Hepatocyte (in vitro differentiated cells): ENCODE data around the gene ANKRD40CL.

Experiments used
- EZH2phosphoT487 ChIP-seq: fragments of 200-600 bp; sonication (generic); IDR thresholded peaks from one replicate; pipeline ENCODE4 v1.6.1; 2018; ENCODE audit warnings: antibody characterized with exemption, mild to moderate bottlenecking, low read depth, moderate library complexity; ENCODE audit not compliant: unreplicated experiment, severe bottlenecking
- TF ChIP-seq, protein P1 (sequence below): fragments of 200-600 bp; sonication (generic); IDR thresholded peaks from 2 replicates; pipeline ENCODE4 v1.5.1; 2016; ENCODE audit warnings: antibody characterized with exemption, mild to moderate bottlenecking; ENCODE audit not compliant: poor library complexity

DNA sequence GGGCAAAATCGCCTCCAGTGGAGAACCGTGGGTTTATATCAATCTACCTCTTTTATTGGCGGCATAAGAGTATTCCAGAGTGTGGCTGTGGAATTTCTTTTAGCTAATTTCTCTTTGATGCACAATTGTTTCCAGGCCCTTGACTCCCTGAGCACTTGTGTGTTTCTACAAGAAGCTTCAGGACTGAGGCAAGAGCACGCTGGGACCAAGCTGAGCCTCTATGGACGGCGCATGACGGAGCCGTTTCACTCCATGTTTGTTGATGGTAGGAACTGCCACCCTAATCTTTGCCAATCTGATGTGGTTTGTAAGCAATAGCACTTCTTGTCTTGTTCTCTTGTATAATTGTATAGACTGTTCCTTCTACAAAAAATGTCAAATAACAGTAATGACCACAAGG, 11.2 kb upstream of the ANKRD40CL start:
- TF ChIP-seq, protein P1, sequence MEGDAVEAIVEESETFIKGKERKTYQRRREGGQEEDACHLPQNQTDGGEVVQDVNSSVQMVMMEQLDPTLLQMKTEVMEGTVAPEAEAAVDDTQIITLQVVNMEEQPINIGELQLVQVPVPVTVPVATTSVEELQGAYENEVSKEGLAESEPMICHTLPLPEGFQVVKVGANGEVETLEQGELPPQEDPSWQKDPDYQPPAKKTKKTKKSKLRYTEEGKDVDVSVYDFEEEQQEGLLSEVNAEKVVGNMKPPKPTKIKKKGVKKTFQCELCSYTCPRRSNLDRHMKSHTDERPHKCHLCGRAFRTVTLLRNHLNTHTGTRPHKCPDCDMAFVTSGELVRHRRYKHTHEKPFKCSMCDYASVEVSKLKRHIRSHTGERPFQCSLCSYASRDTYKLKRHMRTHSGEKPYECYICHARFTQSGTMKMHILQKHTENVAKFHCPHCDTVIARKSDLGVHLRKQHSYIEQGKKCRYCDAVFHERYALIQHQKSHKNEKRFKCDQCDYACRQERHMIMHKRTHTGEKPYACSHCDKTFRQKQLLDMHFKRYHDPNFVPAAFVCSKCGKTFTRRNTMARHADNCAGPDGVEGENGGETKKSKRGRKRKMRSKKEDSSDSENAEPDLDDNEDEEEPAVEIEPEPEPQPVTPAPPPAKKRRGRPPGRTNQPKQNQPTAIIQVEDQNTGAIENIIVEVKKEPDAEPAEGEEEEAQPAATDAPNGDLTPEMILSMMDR: no peak
- TF ChIP-seq EZH2phosphoT487: no peak
